GM12872 (cell line): Measurements from ENCODE around the gene SAP25.

ENCODE experiments used
- TF ChIP-seq, protein P1 (sequence below): IDR thresholded peaks from 3 replicates; pipeline ENCODE4 v1.5.1; 2011; ENCODE audit warnings: low read depth, mild to moderate bottlenecking, low read length, moderate library complexity; ENCODE audit not compliant: insufficient read depth

SAP25 gene

GRCh38 chr7:100584054-100584682, 10.5 kb upstream of the SAP25 start:
- TF ChIP-seq, protein P1, sequence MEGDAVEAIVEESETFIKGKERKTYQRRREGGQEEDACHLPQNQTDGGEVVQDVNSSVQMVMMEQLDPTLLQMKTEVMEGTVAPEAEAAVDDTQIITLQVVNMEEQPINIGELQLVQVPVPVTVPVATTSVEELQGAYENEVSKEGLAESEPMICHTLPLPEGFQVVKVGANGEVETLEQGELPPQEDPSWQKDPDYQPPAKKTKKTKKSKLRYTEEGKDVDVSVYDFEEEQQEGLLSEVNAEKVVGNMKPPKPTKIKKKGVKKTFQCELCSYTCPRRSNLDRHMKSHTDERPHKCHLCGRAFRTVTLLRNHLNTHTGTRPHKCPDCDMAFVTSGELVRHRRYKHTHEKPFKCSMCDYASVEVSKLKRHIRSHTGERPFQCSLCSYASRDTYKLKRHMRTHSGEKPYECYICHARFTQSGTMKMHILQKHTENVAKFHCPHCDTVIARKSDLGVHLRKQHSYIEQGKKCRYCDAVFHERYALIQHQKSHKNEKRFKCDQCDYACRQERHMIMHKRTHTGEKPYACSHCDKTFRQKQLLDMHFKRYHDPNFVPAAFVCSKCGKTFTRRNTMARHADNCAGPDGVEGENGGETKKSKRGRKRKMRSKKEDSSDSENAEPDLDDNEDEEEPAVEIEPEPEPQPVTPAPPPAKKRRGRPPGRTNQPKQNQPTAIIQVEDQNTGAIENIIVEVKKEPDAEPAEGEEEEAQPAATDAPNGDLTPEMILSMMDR = no peak

DNA sequence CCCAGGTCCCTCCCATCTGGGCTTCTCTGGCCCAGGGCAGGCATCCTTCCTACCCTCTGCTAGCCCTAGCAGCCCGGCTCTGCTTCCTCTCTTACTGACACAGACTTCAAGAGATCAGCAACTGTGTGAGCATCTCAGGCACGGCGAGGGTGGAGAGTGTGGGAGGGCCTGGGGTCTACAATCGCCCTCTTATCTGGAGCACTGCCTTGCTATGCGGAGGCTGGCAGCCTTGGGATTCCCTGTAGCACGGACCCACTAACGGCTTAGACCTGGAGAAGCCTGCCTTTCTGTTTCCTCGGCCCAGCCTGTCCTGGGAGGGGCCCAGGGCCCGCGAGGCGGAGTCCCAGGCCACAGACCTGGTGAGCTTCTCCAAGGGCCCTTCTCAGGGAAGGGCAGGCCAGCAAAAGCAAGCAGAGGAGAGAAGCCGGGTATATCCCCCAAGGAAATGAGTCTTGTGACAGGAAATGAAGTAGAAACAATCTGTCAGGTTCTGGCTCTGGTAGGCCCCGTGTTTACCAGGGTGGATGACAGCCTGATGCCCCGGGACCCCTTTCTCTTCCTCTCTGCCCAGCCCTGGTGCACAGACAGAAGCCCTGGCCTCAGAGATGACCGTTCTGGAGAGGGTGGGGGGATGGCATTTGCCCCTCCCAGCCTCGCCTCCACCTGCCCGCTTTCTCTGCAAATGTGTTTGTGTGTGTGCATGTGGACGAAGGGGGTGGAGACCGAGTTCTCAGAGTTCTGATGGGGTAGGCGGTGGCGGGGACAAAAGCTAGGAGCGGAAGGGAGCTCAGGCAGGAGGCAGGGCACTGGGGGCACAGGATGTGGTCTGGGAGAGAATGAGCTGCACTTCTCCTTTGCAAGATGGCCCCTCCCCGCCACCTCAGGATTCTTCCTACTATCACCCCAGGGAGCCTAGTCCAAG, 9.7 kb upstream of the SAP25 start:
- TF ChIP-seq, protein P1 = no peak

GRCh38 chr7:100582650-100583049, 8.9 kb upstream of the SAP25 start:
- TF ChIP-seq, protein P1 = no peak

DNA sequence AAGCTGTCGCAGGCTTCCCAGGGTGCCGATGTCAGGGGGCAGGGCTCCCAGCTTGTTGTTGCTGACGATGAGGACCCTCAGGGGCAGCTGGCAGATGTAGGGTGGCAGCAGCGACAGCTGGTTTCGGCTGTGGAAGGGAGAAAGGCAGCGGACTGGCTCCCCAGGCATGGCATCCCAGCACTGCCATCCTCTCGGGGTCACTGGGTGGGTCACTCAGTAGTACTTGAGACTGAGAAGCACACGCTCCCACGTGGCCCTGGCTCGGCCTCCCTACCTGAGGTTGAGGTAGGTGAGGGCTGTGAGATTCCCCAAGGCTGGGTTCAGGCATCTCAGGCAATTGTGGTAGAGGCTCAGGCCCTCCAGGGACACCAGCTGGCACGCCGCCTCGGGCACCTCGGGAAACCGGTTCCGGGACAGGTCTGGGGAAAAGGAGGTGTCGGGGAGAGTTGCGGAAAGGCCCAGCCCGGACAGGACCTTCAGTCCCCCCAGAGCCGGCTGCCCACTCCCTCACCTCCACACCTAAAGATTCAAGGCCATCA, 8.4 kb upstream of the SAP25 start:
- TF ChIP-seq, protein P1 = no peak

- TF ChIP-seq, protein P1 = no peak
Observed at GRCh38 chr7:100580466-100581283, 7.0 kb upstream of the SAP25 start.

DNA sequence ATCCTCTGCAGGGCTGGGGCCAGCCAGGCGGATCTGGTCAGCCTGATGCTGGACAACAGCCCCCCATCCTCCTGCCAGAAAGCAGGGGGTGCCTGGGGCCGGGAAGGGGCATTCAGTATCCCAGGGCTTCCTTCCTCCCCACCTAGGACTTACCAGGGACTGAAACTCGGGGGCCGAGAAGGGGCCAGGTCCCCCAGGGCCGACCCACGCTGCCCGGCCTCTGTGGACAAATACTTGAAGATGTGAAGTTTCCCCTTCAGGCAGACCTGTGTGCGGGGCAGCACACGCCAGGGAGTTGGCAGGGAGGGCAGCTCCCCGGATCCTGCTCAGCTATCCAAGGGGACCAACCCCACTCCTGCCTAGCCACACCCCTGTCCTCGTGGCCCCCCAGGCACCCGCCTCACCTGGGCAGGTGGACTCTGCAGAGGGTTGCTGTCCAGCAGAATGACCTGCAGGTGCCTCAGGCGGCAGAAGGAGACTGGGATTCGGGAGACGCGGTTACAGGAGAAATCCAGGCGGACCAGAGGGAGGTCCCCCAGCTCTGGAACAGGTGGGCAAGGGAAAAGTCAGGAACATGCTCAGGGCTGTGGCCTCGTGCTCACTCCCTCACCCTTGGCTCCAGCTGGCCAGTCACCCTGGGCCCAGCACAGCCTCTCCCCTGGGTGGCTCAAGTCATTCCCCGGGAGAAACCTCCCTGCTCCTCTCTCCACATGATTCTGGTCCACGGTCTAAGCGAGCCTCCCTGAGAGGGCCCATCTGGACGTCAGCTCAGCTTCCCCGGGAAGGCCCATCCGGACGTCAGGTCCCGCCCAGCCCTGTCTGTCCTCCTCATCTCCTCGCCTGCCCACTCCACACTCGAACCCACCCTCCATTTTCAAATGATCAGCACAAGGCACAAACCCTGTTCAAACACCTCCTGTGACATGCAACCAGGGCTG, 4.8 kb upstream of the SAP25 start:
- TF ChIP-seq, protein P1 = no peak
